Stimulated activated CD4-positive, alpha-beta T cell treated with anti-CD3 and anti-CD28 coated beads, Interleukin-15, amount 100 ng/mL, for 48 hours (primary cell): ENCODE data around the gene SLC6A9.

Experiments
- DNase-seq, 2 donors: peaks; one replicate each; pipeline ENCODE4 v3.0.0-alpha.2; 2020; ENCODE audit warnings: low read depth in 2 of 2

SLC6A9 gene

GRCh38 chr1:44002165-44002564 is 29.1 kb downstream of the SLC6A9 start:
- no peak for DNase-seq

- DNase-seq, result no peak
Observed at GRCh38 chr1:44000122-44000665, 31.1 kb downstream of the SLC6A9 start.

DNA sequence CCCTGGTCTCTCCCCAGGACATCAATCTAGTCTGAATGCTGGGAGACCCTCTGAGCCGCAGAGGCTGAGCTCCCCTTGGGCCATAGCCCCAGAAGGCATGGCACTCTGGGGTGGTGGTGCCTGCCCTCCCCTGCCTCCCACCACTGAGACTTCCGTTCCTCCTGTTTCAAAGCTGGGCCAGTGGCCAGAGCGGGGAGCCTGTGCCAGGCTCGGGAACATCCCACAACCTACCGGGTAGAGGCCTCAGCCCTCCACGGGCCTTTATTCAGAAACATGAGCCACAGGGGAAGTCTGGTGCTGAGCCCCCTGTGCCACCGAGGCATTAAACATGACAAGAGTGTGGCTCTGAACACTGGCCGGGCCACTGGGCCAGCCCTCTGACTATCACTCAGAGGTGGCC is 31.8 kb downstream of the SLC6A9 start:
- DNase-seq, result no peak

DNA sequence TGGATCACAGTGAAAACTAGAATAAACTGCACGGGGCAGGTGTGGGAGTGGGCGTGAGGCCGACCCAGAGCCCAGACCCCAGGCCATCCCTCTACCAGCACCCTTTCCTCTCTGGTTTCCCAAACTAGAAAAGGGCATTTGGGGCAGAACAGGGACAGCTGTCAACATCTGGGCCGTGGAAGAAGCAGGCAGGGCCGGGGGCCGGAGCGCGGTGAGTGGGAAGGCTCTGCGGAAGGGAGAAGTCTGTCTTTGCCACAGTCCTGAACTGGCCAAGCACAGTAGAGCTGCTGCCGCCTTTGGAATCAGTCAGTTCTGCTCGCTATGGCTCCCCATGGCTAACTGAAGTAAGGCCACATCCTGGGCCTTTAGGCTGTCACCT is 33.3 kb downstream of the SLC6A9 start:
- no peak for DNase-seq

GRCh38 chr1:43997295-43997999 is 33.8 kb downstream of the SLC6A9 start:
- no peak for DNase-seq

GRCh38 chr1:43996733-43997115 is 34.5 kb downstream of the SLC6A9 start:
- no peak for DNase-seq

DNA sequence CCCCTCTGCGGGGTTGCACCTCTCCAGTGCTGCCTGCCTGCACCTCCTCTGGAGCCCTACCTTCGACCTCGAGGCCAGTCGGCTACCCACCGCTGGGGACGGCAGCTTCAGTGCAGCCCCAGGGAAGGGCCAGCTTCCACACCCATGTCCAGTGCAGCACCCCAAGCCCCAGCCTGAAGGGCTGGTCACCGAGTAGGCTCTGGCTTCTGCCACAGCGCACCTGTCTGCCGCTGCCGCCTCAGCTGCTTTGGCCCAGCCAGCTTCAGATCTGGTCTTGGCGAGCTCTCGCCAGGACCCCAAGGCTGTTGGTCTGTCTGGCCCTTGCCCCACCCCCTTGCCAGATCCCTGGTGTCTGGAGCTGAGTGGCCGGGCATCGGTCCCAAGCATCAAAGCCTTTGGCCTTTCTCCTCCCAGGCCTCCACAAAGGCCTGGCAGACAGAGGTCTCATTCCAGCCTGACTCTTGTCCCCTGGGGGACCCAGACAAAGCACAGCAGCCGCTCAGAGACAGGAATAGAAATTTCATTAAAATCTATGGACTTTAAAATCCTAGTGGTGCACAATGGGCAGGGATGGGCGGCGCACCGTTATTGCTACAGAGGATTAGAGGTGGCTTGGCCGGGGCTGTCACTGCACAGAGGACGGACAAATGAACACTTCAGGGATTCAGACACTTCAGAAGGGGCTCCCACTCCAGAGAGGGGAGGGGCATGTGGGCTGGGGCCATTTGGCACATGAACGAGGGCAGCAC is 35.1 kb downstream of the SLC6A9 start:
- DNase-seq, result no peak

DNA sequence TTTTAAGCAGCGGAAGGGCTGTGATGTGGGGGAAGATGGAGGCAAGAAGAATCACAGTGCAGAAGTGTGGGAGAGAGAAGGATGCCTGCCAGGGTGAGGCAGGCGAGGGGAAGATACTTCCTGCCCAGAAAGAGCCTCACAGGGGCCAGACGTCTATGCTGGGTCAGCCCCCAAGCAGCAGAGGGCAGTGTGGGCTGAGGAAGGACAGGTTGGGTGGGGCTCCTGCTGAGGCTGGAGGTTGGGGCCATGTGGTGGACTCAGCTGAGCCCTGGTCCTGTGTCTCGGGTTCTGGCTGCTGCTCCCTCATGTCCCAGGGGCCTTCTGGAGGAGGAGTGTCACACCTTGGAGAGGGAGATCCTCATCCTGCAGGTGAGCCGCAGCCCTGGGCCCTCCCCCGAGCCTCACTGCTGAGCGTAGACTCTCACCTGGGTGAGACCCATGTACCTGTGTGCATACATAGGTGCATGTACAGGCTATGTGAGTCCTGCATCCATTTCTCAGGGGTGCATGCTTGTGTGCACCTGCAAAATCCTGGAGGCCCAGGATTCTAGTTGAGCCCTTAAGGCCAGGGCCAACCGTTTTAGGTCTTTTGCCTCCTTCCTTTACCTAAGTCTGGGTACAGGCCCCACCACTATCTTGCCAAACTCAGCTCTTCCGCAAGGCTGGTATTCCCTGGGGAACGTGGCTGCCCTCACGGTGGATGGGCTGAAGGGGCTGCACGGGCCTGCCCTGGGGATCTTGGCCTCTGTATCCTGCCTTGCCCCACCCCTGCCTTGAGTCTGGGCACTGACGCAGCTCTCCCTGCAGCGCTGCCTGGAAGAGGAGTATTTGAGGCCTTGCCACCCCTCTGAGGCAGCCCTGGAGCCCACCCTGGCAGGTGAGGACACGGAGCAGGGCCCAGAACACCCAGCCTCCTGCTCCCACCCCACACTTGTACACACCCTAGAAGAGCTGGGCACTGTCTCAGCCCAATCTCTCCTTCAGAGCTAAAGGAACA is 36.2 kb downstream of the SLC6A9 start:
- DNase-seq, result no peak

DNA sequence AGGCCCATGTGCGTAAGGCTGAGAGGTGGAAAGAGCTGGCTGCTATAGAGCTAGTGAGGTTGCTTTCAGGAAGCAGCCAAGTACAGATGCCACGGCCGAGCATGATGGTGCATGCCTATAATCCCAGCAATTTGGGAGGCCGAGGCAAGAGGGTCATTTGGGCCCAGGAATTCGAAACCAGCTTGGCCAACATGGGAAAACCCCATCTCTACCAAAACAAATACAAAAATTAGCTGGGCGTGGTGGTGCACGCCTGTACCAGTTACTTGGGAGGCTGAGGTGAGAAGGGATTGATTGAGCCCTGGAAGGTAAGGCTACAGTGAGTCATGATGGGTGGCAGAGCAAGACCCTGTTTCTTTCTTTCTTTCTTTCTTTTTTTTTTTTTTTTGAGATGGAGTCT is 37.2 kb downstream of the SLC6A9 start:
- no peak for DNase-seq

- DNase-seq, result no peak
Observed at GRCh38 chr1:43993206-43993914, 37.9 kb downstream of the SLC6A9 start.

DNA sequence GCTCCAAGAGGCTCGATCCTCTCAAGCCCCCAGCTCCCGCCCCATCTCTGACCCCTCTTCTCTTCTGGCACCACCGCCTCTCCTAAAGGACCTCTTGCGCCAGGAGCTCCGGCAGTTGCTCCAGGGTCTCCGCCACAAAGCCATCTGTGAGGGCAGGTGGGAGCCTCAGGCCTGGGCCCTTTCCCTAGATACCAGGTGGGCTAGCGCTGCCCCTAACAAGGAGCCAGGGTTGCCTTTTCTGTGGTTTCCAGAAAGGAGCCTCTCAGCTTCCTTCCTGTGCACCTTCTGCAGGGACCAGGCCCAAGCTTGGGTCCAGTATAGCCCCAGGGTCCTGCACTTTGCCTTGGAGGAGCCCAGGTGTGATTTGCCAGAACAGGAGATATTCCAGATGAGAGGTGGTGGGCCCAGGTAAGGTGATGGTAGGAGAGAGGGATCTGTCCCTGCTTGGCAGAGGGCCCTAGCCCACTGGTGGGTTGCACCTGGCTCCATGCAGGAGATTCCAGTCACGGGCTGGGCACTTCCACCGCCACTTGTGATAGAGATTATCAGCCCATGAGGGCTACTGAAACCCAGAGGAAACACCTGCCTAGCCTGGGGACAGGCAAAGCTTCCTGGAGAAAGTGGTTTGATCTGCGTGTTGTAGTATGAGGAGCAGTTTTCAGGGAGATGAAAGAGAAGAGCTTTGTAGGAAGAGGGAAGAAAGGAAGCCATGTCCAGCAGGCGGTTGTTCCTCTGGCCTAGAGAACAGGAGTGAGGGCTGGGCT is 38.8 kb downstream of the SLC6A9 start:
- DNase-seq, result no peak

DNA sequence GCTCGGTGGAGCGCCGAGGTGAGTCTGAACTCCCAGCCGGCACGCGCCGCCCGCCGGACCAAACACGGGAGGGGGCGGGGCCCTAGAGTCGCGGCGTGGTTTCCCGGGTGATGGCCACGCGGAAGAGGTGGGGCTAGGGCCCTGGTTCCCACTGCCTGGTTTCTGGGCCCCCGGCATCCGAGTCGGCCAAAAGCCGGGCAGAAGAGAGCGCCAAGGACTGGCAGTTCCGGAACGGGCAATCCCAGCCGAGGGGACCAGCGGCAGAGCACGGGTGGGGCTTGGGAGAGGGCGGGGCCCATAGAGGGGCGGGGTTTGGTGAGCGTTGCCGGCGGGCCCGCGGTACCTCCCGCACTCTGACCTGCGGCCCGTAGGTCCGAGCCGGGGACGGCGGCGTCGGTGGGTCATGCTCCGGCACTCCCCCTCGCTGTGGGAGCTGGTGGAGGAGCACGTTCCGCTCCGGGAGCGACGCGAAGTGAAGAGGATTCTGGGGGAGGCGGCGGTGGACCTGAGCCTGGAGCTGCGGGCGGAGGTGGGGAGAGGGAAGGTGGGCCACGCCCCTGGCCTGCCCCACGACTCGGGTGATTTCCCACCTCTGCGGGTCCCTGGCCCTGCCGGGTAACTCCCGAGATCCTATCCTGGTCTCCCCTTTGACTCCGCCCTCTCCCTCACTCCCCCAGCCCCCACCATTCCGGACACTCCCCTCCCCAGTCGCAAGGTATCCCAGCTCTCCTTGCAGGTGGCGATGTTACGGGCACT is 39.6 kb downstream of the SLC6A9 start, which contains the start of gene CCDC24:
Gene CCDC24 (plus strand): TSS at position 124 of the 756 bp plus-strand sequence. CDS start 280 bp downstream, at position 404.
- DNase-seq, result peak; percentile 42 to 69

DNA sequence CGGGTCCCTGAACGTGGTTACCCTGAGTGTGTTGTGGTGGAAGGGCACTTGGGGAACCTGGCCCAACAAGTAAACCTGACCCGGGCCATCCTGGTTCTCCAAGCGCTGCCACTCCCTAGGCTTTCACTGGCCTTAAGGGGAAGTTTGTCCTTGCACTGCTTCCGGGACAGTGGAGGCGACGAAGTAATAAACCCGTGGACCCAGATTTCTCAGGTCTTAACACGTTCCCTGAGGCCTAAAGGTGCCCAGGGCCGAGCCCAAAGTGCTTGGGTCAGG is 40.1 kb downstream of the SLC6A9 start:
- no peak for DNase-seq

- no peak for DNase-seq
Observed at GRCh38 chr1:43990271-43991199, 40.7 kb downstream of the SLC6A9 start.

DNA sequence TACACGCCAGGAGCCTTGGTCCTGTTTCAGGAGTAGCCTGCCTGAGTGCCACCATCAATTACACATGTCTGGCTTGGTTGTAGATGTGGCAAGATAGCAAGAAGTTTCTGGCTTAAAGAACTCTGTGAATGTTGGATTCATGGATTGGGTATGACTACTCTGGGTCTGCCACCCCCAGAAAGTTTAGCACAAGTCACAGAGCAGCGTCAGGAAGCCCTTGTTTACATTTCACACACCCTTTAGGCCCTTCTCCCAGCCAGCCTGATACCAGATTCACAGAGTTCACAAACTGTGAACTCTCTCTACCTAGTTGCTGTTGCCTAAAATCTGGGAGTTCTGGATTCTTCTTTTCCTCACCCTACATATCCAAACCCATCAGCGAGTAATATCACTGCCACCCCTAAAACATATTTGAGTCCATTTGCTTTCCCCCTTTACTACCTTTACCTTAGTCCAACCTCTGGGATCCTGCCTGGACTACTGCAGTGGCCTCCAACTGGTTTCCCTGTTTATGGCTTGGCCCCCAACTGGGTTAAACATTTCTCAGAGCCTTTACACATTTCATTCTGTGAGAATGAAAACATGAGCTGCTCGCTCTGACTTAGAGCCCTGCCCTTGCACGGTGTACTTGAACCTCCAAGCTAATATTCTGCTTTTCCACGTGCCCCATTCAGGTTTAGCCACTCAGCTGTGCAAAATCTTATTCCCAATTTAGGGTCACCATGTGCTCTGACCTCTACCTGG is 43.9 kb downstream of the SLC6A9 start:
- DNase-seq, result no peak

- no peak for DNase-seq
Observed at GRCh38 chr1:43986712-43987111, 44.5 kb downstream of the SLC6A9 start.

- DNase-seq, result no peak
Observed at GRCh38 chr1:43985984-43986595, 45.2 kb downstream of the SLC6A9 start.

DNA sequence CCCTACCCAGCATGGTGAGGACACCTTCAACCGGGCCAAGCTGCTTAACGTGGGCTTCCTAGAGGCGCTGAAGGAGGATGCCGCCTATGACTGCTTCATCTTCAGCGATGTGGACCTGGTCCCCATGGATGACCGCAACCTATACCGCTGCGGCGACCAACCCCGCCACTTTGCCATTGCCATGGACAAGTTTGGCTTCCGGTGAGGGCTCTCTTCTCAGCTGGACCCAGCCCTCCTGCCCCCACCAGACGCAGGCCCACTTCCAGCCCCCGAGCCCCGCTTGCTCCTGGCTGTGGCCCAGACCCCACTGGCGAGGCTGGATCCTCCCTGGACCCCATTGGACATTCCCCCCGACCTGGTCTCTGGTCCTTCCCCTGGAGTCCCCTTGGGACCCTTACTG is 46.4 kb downstream of the SLC6A9 start:
- no peak for DNase-seq
